ENCODE data around the gene HAO2.

- TF ChIP-seq, protein P1, sequence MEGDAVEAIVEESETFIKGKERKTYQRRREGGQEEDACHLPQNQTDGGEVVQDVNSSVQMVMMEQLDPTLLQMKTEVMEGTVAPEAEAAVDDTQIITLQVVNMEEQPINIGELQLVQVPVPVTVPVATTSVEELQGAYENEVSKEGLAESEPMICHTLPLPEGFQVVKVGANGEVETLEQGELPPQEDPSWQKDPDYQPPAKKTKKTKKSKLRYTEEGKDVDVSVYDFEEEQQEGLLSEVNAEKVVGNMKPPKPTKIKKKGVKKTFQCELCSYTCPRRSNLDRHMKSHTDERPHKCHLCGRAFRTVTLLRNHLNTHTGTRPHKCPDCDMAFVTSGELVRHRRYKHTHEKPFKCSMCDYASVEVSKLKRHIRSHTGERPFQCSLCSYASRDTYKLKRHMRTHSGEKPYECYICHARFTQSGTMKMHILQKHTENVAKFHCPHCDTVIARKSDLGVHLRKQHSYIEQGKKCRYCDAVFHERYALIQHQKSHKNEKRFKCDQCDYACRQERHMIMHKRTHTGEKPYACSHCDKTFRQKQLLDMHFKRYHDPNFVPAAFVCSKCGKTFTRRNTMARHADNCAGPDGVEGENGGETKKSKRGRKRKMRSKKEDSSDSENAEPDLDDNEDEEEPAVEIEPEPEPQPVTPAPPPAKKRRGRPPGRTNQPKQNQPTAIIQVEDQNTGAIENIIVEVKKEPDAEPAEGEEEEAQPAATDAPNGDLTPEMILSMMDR (conservative IDR thresholded peaks at IDR 0.05; ENCODE audit: low read depth in 2 of 2) = no peak
- TF ChIP-seq EZH2phosphoT487 (IDR thresholded peaks at IDR 0.05; ENCODE audit: unreplicated experiment) (no peak), ZNF114 (CRISPR knock-in tag; IDR thresholded peaks at IDR 0.05) (no peak), POLR2AphosphoS5 (IDR thresholded peaks at IDR 0.05; ENCODE audit: low read depth) (no peak)
- TF ChIP-seq, protein P2, sequence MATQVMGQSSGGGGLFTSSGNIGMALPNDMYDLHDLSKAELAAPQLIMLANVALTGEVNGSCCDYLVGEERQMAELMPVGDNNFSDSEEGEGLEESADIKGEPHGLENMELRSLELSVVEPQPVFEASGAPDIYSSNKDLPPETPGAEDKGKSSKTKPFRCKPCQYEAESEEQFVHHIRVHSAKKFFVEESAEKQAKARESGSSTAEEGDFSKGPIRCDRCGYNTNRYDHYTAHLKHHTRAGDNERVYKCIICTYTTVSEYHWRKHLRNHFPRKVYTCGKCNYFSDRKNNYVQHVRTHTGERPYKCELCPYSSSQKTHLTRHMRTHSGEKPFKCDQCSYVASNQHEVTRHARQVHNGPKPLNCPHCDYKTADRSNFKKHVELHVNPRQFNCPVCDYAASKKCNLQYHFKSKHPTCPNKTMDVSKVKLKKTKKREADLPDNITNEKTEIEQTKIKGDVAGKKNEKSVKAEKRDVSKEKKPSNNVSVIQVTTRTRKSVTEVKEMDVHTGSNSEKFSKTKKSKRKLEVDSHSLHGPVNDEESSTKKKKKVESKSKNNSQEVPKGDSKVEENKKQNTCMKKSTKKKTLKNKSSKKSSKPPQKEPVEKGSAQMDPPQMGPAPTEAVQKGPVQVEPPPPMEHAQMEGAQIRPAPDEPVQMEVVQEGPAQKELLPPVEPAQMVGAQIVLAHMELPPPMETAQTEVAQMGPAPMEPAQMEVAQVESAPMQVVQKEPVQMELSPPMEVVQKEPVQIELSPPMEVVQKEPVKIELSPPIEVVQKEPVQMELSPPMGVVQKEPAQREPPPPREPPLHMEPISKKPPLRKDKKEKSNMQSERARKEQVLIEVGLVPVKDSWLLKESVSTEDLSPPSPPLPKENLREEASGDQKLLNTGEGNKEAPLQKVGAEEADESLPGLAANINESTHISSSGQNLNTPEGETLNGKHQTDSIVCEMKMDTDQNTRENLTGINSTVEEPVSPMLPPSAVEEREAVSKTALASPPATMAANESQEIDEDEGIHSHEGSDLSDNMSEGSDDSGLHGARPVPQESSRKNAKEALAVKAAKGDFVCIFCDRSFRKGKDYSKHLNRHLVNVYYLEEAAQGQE (IDR thresholded peaks at IDR 0.05; ENCODE audit: unreplicated experiment) = no peak
Measured at GRCh38 chr1:119371815-119372214, 3.2 kb downstream of the HAO2 start.
